IPS-20b (cell line): ENCODE results near the gene MACROD2.
"Not testable (repeated sequence)": the region's sequence is repeated elsewhere in the genome, so short reads cannot be mapped to it uniquely, and the experiment has no call there.

ENCODE experiments used
- H3K27ac ChIP-seq: one replicate; pipeline ENCODE4 v1.5.1; 2013; ENCODE audit warnings: low read length
- H3K27me3 ChIP-seq: 2 replicates; pipeline ENCODE4 v1.6.1; 2013; ENCODE audit warnings: mild to moderate bottlenecking, low read length, inconsistent platforms; ENCODE audit not compliant: insufficient read depth
- H3K36me3 ChIP-seq: 2 replicates; pipeline ENCODE4 v1.6.1; 2013; ENCODE audit warnings: low read depth, mild to moderate bottlenecking, inconsistent platforms, low read length, moderate library complexity; ENCODE audit not compliant: insufficient read depth
- H3K4me1 ChIP-seq: 2 replicates; pipeline ENCODE4 v1.6.1; 2013; ENCODE audit warnings: mild to moderate bottlenecking, control low read depth, inconsistent platforms, low read length, moderate library complexity; ENCODE audit not compliant: insufficient read depth
- H3K4me3 ChIP-seq: 2 replicates; pipeline ENCODE4 v1.5.1; 2013; ENCODE audit warnings: mild to moderate bottlenecking, low read length, inconsistent platforms
- H3K9ac ChIP-seq: 2 replicates; pipeline ENCODE4 v1.6.1; 2013; ENCODE audit warnings: low read depth, mild to moderate bottlenecking, inconsistent platforms, low read length, moderate library complexity
- H3K9me3 ChIP-seq: 2 replicates; pipeline ENCODE4 v1.6.1; 2013; ENCODE audit warnings: mild to moderate bottlenecking, low read depth, low read length, inconsistent platforms; ENCODE audit not compliant: insufficient read depth

Gene MACROD2

GRCh38 chr20:13995086-13995665, at the start of gene MACROD2:
Gene MACROD2, plus strand, starts transcription at chr20:13995516.
- H3K9ac ChIP-seq = no peak within 1 kb of the TSS; the same call in 1 of the 2 replicates
- peaks cover 18% of the 10 kb centered on the region for H3K27me3 ChIP-seq
- no peaks in the 10 kb centered on the region for H3K36me3 ChIP-seq
- no peak within 1 kb of the TSS for H3K27ac ChIP-seq
- H3K4me1 ChIP-seq = no peaks in the 10 kb centered on the region; the same call in 1 of the 2 replicates
- H3K9me3 ChIP-seq = peaks cover 8% of the 10 kb centered on the region; the same call in 1 of the 2 replicates
- peak within 1 kb of the TSS; percentile 80 for H3K4me3 ChIP-seq

GRCh38 chr20:13947719-13948118, 47.6 kb upstream of the MACROD2 start:
- Histone ChIP-seq H3K27me3 (no peaks in the 10 kb centered on the region), H3K36me3 (no peaks in the 10 kb centered on the region), H3K4me1 (no peaks in the 10 kb centered on the region), H3K9me3 (no peaks in the 10 kb centered on the region), H3K4me3 (no peak overlapping the region), H3K27ac (no peak overlapping the region), H3K9ac (no peak overlapping the region)

GRCh38 chr20:13953227-13953626, 42.1 kb upstream of the MACROD2 start:
- Histone ChIP-seq H3K4me3 (no peak overlapping the region), H3K36me3 (no peaks in the 10 kb centered on the region), H3K27ac (no peak overlapping the region), H3K9me3 (no peaks in the 10 kb centered on the region), H3K27me3 (no peaks in the 10 kb centered on the region), H3K9ac (no peak overlapping the region), H3K4me1 (no peaks in the 10 kb centered on the region)

GRCh38 chr20:13960119-13960518, 35.2 kb upstream of the MACROD2 start:
- Histone ChIP-seq H3K9me3 (no peaks in the 10 kb centered on the region), H3K9ac (no peak overlapping the region), H3K36me3 (no peaks in the 10 kb centered on the region), H3K4me3 (no peak overlapping the region), H3K27me3 (no peaks in the 10 kb centered on the region), H3K27ac (no peak overlapping the region), H3K4me1 (no peaks in the 10 kb centered on the region)

- Histone ChIP-seq H3K36me3 (no peaks in the 10 kb centered on the region), H3K27me3 (no peaks in the 10 kb centered on the region), H3K9me3 (no peaks in the 10 kb centered on the region), H3K9ac (no peak overlapping the region), H3K4me3 (no peak overlapping the region), H3K27ac (no peak overlapping the region), H3K4me1 (no peaks in the 10 kb centered on the region)
These were observed 34.8 kb upstream of the MACROD2 start for GRCh38 chr20:13960525-13960924.

- Histone ChIP-seq H3K9ac (no peak overlapping the region), H3K4me1 (no peaks in the 10 kb centered on the region), H3K9me3 (no peaks in the 10 kb centered on the region)
These were observed 11.1 kb upstream of the MACROD2 start for GRCh38 chr20:13984211-13984610.

GRCh38 chr20:13990465-13990864, 4.9 kb upstream of the MACROD2 start, which contains the start of gene SEL1L2:
Gene SEL1L2, minus strand, starts transcription at chr20:13990614. Its CDS starts 80 bp downstream, at chr20:13990534.
- Histone ChIP-seq H3K27me3 (no peaks in the 10 kb centered on the region), H3K9ac (no peak within 1 kb of the TSS), H3K36me3 (no peaks in the 10 kb centered on the region), H3K4me3 (no peak within 1 kb of the TSS), H3K27ac (no peak within 1 kb of the TSS), H3K9me3 (peaks cover 8% of the 10 kb centered on the region; the same call in 1 of the 2 replicates), H3K4me1 (no peaks in the 10 kb centered on the region; the same call in 1 of the 2 replicates)

More at GRCh38 chr20:13984211-13984610, 11.1 kb upstream of the MACROD2 start:
- H3K27ac ChIP-seq = no peak overlapping the region
- H3K27me3 ChIP-seq = no peaks in the 10 kb centered on the region
- no peaks in the 10 kb centered on the region for H3K36me3 ChIP-seq
- H3K4me3 ChIP-seq = no peak overlapping the region

- H3K27ac ChIP-seq = no peak overlapping the region
- no peak overlapping the region for H3K4me3 ChIP-seq
- H3K9me3 ChIP-seq = peaks cover 8% of the 10 kb centered on the region; the same call in 1 of the 2 replicates
- H3K9ac ChIP-seq = no peak overlapping the region
- H3K4me1 ChIP-seq = no peaks in the 10 kb centered on the region; the same call in 1 of the 2 replicates
- no peaks in the 10 kb centered on the region for H3K36me3 ChIP-seq
- H3K27me3 ChIP-seq = peaks cover 6% of the 10 kb centered on the region
These were observed 4.0 kb upstream of the MACROD2 start for GRCh38 chr20:13991311-13991710.

- not testable (repeated sequence) for H3K9ac ChIP-seq, H3K4me3 ChIP-seq, H3K36me3 ChIP-seq, H3K4me1 ChIP-seq, H3K27ac ChIP-seq, H3K9me3 ChIP-seq
- H3K27me3 ChIP-seq = peaks cover 12% of the 10 kb centered on the region
These were observed 3.4 kb upstream of the MACROD2 start for GRCh38 chr20:13991955-13992354.

- Histone ChIP-seq H3K36me3 (no peaks in the 10 kb centered on the region), H3K9me3 (peaks cover 8% of the 10 kb centered on the region; the same call in 1 of the 2 replicates), H3K9ac (no peak overlapping the region), H3K27me3 (peaks cover 18% of the 10 kb centered on the region), H3K4me1 (no peaks in the 10 kb centered on the region; the same call in 1 of the 2 replicates), H3K4me3 (peak overlapping the region; percentile 80), H3K27ac (no peak overlapping the region)
These were observed 525 bp downstream of the MACROD2 start for GRCh38 chr20:13995841-13996240.

- no peak overlapping the region for H3K27ac ChIP-seq
- H3K4me3 ChIP-seq = peak overlapping the region; percentile 80
- peaks cover 8% of the 10 kb centered on the region; the same call in 1 of the 2 replicates for H3K9me3 ChIP-seq
- H3K9ac ChIP-seq = no peak overlapping the region
- H3K36me3 ChIP-seq = no peaks in the 10 kb centered on the region
- peaks cover 18% of the 10 kb centered on the region for H3K27me3 ChIP-seq
- no peaks in the 10 kb centered on the region for H3K4me1 ChIP-seq
These were observed 949 bp downstream of the MACROD2 start for GRCh38 chr20:13996265-13996664.

GRCh38 chr20:14000917-14001316, 5.6 kb downstream of the MACROD2 start:
- Histone ChIP-seq H3K36me3 (no peaks in the 10 kb centered on the region), H3K4me1 (no peaks in the 10 kb centered on the region), H3K9ac (no peak overlapping the region), H3K27me3 (peaks cover 16% of the 10 kb centered on the region), H3K27ac (no peak overlapping the region), H3K4me3 (no peak overlapping the region), H3K9me3 (no peaks in the 10 kb centered on the region)
